G401 (cell line): ENCODE measurements around the gene RUNX1. TPM values are rescaled to one million over a fixed set of nuclear protein-coding genes. Genes with fewer than 3 reads are reported as not detected.

ENCODE experiments used
- DNase-seq: peaks from one replicate; pipeline ENCODE4 v3.0.0-alpha.2; 2015; ENCODE audit warnings: low spot score
- in situ Hi-C: cut with HindIII; loops from 2 replicates; pipeline ENCODE4 v1.10.0; 2016; ENCODE audit warnings: low sequenced_read_pairs, mixed read lengths
- total RNA-seq: library from RNA; depleted of rRNA; stranded (reverse); fragments of >200 nt; shearing (Covaris generic); gene quantifications from 2 replicates; pipeline ENCODE4 v1.2.3, GENCODE V29; 2014

RUNX1 gene
- total RNA-seq, 1 experiment from 2014 or later, result not detected

DNA sequence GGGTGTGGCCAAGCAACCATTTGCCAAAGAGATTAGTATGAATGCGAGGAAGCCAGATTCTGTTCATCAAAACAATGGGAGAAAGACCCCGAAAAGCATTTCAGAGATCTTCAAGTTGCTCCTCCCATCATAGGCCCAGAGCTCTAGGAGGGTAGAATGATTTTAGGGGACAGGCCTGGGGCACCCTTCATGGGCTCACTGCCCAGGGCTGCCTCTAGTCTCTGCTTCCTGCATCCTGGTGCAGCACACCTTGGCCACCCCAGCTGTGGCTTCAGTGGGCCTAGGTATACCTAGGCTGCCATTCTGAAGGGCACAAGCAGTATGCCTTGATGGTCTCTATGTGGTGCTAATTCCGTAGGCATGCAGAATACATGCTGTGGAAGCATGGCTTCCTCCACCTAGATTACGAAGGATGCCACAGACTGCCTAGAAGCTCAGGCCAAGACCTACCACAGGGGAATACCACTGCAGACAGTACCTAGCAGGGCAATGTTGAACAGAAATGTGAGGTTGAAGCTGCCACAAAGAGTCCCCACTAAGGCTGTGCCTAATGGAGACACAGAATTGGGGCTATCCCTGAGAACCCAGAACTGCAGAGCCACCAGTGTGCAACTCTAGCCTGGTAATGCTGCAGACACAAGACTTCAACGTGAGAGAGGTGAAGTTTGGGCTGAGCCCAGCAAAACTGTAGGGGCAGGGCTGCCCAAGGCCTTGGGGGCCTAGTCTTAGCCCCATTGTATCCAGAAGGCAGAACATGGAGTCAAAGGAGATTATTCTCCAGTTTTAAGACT is 221.5 kb downstream of the RUNX1 start:
- DNase-seq, result no peak
- in situ Hi-C loops, result no loop called here

DNA sequence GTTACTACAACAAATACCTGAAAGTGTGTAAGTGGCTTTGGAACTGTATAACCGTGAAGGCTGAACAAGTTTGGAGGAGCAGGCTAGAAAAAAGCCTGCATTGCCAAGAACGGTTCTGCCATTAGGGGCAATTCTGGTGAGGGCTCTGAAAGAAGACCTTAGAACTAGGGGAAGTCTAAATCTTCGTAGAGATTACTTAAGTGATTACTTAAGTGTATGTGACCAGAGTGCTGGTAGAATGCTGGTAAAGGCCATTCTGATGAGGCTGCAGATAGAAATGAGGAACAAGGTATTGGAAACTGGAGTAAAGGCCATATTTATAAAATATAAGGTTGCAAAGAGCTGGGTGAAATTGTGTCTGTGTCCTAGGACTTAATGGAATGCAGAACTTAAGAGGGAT is 222.3 kb downstream of the RUNX1 start:
- DNase-seq, result no peak

DNA sequence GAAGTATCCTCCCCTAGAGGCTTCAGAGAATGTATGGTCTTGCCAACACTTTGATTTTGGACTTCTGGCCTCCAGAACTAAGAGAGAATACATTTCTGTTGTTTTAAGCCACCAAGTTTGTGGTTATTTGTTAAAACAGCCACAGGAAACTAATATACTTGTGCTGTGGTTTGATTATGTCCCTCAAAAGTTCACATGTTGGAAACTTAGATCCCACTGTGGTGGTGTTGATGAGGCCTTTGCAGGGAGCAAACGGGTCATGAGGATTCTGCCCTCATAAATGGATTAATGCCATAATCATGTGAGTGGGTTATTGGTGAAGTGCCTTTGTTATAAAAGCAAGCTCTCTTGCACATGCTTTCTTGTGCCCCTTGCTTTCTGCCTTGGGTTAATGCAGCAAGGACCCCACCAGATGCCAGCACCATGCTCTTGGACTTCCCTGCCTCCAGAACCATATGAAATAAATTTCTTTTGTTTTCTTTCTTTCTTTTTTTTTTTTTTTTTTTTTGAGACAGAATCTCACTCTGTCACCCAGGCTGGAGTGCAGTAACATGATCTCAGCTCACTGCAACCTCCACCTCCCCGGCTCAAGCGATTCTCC is 223.1 kb downstream of the RUNX1 start:
- no peak for DNase-seq
- in situ Hi-C loops, result no loop called here

More for the DNA sequence above, 222.3 kb downstream of the RUNX1 start:
- in situ Hi-C loops, result no loop called here

DNA sequence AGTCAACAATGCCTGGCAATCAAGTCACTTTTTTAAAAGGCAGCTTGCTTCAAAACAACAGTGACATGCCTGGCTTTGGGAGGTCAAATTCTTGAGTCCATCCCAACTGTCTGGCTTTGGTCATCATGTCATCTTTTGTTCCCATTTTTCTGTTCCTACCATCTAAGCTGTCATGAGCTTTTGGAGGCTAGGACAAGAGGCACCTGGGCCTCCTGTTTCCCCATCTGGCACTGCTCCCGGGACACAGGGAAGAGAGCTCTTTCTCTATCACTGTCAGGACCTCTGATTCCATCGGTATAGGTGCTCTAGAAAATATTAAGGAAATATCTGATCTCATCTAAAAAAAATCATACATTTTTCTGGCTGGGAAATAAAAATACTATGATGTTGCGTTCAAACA is 224.0 kb downstream of the RUNX1 start:
- no peak for DNase-seq
- in situ Hi-C loops, result no loop called here

GRCh38 chr21:34824314-34824713 is 224.8 kb downstream of the RUNX1 start:
- DNase-seq, result no peak
- in situ Hi-C loops, result no loop called here

- DNase-seq, result no peak
- in situ Hi-C loops, result no loop called here
Observed at GRCh38 chr21:34822942-34823341, 226.2 kb downstream of the RUNX1 start.

DNA sequence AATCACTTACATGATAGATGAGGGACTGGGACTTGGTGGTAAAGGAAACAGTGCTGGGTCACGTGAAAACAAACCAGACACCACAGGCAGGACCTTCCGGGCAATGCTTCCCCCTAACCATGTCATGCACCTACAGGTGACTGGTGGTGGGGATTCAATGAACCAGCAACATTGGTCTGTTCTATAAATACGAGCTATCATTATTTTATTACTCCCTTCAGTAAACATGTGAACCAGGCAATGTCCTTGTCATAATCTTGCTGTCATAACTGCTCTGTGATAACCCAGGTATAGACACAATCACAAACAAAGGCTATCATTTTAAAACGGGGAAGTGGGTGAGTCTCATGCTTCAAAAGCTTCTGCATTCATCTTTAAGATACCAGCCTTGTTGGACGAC is 226.9 kb downstream of the RUNX1 start:
- in situ Hi-C loops, result no loop called here
- no peak for DNase-seq

- in situ Hi-C loops, result no loop called here
- DNase-seq, result no peak
Observed at GRCh38 chr21:34821717-34822116, 227.4 kb downstream of the RUNX1 start.

DNA sequence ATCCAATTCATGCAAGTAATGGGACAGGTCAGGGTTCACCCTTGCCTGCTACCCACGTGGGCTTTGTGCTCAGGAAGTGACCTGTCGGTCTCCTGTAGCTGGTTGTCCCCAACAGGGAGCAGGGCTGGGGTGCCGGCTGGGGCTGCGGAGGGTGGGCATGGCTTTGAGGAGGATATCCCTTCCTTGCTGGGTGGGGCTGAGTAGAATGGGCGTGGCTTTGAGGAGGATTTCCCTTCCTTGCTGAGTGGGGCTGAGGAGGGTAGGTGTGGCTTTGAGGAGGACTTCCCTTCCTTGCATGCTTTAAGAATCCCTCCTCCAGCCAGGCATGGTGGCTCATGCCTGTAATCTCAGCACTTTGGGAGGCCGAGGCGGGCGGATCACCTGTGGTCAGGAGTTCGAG is 229.1 kb downstream of the RUNX1 start:
- in situ Hi-C loops, result no loop called here
- no peak for DNase-seq

GRCh38 chr21:34819357-34819999 is 229.6 kb downstream of the RUNX1 start:
- no peak for DNase-seq
- in situ Hi-C loops, result no loop called here

DNA sequence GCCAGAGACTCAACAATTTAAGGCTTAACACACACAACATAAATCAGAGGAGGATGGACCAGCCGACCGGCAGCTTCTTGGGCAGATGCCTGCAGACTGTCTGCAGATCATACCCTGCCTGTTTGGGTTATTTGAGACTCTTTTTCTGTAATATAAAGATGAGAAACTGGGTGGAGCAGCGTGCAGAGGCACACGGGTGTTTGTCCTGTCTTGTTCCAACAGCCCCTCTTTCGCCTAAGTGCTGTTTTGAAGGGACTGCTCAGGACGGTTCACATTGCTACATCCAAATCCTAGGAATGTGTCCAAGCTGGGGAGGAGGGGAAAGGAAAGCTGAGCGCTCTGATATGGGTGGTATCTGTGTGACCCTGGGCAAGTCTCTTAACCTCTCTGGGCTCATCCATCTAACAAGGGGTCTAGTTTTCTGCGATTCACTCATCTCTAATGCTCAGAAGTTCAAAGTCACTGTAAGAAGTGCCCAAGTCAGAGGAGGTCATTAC is 230.4 kb downstream of the RUNX1 start:
- in situ Hi-C loops, result no loop called here
- DNase-seq, result no peak

GRCh38 chr21:34817821-34818661 is 231.1 kb downstream of the RUNX1 start:
- in situ Hi-C loops, result no loop called here
- DNase-seq, result no peak

DNA sequence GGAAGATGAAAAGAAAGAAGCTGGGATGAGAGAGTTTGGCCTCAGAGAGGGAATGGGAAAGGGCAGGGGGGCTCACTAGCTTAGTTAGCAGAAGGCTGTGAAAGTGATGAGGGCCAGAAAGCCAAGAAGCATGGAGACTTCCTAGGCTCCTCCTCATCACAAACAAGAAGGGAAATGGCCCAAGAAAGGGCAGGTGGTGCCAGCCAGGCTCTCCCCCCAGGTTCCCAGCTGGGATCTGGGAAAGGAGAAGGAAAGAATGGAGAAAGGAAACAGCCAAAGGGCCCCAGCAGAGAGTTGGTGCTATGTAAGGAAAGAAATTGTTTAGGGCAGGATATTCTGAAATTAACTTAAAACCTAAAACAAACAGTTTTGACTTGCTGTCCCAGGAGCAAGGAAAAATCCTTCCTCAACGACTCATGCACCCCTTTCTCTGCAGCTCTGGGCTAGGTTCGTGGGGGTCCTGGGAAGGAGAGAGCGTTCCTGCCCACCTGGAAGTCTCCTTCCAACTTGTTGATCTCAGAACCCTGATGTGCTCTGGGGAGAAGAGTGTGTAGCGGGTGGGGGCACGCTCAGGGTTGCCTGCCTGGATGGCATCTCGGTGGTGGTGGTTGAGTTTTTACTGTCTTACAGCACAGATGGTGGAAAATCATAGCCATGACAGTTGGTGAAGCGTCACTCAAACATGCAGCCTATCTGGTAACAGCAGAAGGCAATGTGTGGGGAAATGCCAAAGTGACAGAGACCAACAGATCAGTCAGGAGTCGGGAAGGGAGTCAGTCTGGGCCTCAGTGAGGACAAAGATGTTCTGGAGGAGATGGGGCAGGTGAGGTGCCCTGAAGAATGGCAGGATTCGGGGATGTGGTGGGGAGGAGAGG is 233.0 kb downstream of the RUNX1 start:
- in situ Hi-C loops, result no loop called here

DNA sequence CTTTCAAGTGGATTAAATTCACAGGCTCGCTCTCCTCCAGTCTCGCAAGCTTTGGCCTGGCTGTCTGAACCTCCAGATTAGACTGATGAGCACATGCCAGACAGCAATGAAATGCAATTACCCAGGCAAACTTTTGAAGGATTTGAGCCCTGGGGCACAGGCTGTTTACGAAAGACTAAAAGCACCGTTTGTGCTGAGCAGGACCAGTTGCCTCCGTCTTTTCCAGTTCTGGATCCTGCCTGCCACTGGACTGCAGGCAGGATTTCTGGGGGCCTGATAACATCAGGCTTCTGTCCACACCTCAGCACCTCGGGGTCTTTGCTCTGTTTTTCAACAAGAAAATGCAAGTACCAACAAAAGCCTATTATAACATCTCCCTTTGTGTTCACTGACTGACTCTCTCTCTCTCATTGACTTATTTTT is 234.6 kb downstream of the RUNX1 start:
- DNase-seq, result no peak
- in situ Hi-C loops, result no loop called here

More for the DNA sequence above, 233.0 kb downstream of the RUNX1 start:
- DNase-seq, result no peak

DNA sequence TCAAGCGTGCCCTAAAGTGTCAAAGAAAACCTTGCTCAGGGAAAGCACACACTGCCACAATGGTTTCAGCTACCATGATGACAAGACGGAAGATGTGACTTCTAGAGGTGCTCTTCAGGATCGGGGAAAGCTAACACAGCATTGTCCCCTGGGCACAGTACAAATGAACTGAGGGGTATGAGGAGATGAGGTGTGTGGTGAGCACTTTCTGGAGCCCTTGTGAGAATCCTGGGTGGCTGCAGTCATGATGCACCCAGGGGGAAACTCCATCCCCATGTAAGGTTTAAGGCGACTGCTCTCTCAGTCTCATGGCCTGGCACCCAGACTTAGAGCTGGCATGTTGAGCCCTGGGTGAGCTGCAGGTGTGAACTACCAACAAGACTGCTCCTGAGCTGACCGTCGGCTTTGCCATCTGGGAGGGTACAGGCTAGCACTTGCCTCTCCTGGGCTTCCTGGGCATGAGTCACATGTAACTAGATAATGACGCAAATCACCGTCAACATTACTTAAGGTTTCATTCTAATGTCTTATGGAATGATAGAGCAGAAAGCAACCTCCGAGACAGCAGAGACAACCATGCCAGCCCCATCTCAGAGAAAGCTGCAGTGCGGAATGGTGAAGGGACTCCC is 235.7 kb downstream of the RUNX1 start:
- no peak for DNase-seq
- in situ Hi-C loops, result no loop called here

DNA sequence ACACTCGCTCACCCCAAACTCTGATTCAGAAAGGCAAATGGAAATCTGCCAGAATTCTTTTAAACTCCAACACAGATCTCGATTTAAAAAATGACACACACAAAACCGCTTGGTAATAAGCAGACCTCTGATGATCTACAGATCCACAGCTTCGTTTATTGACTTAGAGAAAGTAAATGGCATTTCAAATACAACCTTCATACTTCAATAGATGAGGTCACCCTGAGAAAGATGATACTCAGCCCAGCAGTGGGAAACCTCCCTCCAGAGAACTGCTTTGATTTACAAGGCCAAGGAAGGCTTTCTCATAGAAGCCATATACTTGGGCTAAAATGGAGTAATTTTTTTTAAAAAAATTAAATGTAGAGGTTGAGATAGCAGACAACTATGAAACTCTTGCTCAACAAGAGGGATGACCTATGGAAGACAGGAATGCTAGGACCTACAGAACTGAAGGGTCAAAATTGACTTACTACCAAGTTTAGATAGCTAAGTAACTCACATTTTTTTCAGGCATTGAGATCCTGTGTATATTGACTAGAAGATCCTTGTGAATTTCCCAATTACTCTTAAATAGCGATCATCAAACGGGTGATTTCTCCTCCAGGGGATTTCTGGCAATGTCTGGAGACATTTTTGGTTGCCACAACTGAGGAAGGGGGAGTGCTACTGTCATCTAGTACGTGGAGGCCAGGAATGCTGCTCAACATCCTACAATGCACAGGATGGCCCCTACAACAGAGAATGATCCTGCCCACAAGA is 236.4 kb downstream of the RUNX1 start:
- DNase-seq, result no peak
- in situ Hi-C loops, result no loop called here

DNA sequence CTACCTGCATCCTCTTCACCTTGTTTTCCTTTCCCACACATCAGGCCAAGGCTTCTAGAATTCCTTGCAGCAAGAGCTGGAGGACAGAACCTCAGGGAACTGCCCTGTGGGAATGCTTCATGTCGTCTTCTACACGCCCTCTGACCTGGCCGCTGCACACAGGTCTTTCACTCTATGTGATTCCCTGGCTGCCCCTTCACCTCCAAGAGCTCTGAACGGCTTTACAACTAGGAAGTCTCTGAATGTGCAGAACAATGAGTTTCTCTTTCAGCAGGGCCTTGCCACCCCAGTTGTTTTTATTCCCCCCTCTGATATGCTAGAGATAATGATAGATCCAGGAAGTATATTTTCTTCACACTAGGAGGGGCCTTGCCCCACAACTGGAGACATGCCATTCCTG is 237.7 kb downstream of the RUNX1 start:
- in situ Hi-C loops, result no loop called here
- no peak for DNase-seq
